HG02759 (cell line): ENCODE measurements around the gene KCNK7.

Experiments
- ATAC-seq: cut with Tn5 transposase; IDR thresholded peaks from one replicate; pipeline ENCODE4 v1.9.1; 2021; ENCODE audit warnings: mild to moderate bottlenecking, moderate library complexity; ENCODE audit not compliant: unreplicated experiment

KCNK7 gene

GRCh38 chr11:65558930-65559509 is 36.6 kb downstream of the KCNK7 start:
- ATAC-seq = no peak

- ATAC-seq = no peak
These were observed 37.3 kb downstream of the KCNK7 start, which contains the start of gene LTBP3 for GRCh38 chr11:65558002-65558929. Gene LTBP3, minus strand, starts transcription at chr11:65558359. Its CDS starts 400 bp downstream, at chr11:65557959.

- no peak for ATAC-seq
These were observed 38.2 kb downstream of the KCNK7 start for GRCh38 chr11:65557280-65558001.

GRCh38 chr11:65556470-65557279 is 38.9 kb downstream of the KCNK7 start:
- ATAC-seq = no peak

- ATAC-seq = no peak
These were observed 39.8 kb downstream of the KCNK7 start for GRCh38 chr11:65555693-65556231.

- ATAC-seq = no peak
These were observed 40.7 kb downstream of the KCNK7 start for GRCh38 chr11:65554842-65555430.

- no peak for ATAC-seq
These were observed 41.4 kb downstream of the KCNK7 start for GRCh38 chr11:65554057-65554818.

GRCh38 chr11:65553301-65554001 is 42.1 kb downstream of the KCNK7 start:
- no peak for ATAC-seq

- no peak for ATAC-seq
These were observed 43.1 kb downstream of the KCNK7 start for GRCh38 chr11:65552388-65552951.

- ATAC-seq = no peak
These were observed 43.8 kb downstream of the KCNK7 start for GRCh38 chr11:65551572-65552387.

- no peak for ATAC-seq
These were observed 46.5 kb downstream of the KCNK7 start for GRCh38 chr11:65549096-65549495.

- no peak for ATAC-seq
These were observed 47.2 kb downstream of the KCNK7 start for GRCh38 chr11:65548395-65548794.

- ATAC-seq = no peak
These were observed 48.0 kb downstream of the KCNK7 start for GRCh38 chr11:65547446-65548125.

GRCh38 chr11:65546217-65546958 is 49.2 kb downstream of the KCNK7 start:
- ATAC-seq = peak; percentile 77

GRCh38 chr11:65545853-65546216 is 49.8 kb downstream of the KCNK7 start:
- ATAC-seq = no peak
